Astrocyte (in vitro differentiated cells and primary cell): ENCODE results near the gene ANGPTL4. TPM values are rescaled to one million over a fixed set of nuclear protein-coding genes. Genes with fewer than 3 reads are reported as not detected.
A peak's percentile ranks its signal among the peaks of the same experiment; 100 is the strongest.

Source experiments
- DNase-seq: peaks from one replicate; pipeline ENCODE4 v3.0.0-alpha.2; 2010; ENCODE audit warnings: low read depth
- FAIRE-seq: peaks from 2 replicates; lab custom pipeline; 2011; peaks lifted over from hg19 to GRCh38; lab: Jason Lieb, UNC
- H2AFZ ChIP-seq: 2 replicates; pipeline ENCODE4 v1.6.0; 2012; ENCODE audit warnings: low read depth, low read length, inconsistent platforms
- H3K27ac ChIP-seq: 2 replicates; pipeline ENCODE4 v1.5.1; 2011; ENCODE audit warnings: low read depth, low read length, inconsistent platforms
- H3K27me3 ChIP-seq: 2 replicates; pipeline ENCODE4 v1.6.0; 2011; ENCODE audit warnings: low read length, inconsistent platforms; ENCODE audit not compliant: insufficient read depth
- H3K36me3 ChIP-seq: 2 replicates; pipeline ENCODE4 v1.5.1; 2011; ENCODE audit warnings: low read length, inconsistent platforms; ENCODE audit not compliant: insufficient read depth
- H3K4me1 ChIP-seq: 2 replicates; pipeline ENCODE4 v1.5.1; 2011; ENCODE audit warnings: low read length, inconsistent platforms; ENCODE audit not compliant: insufficient read depth
- H3K4me2 ChIP-seq: 2 replicates; pipeline ENCODE4 v1.6.0; 2012; ENCODE audit warnings: low read length, inconsistent platforms
- H3K4me3 ChIP-seq: 2 replicates; pipeline ENCODE4 v1.5.1; 2011; ENCODE audit warnings: low read depth, mild to moderate bottlenecking, low read length, inconsistent platforms; ENCODE audit not compliant: insufficient read depth
- H3K79me2 ChIP-seq: 2 replicates; pipeline ENCODE4 v1.6.0; 2012; ENCODE audit warnings: mild to moderate bottlenecking, low read length, inconsistent platforms; ENCODE audit not compliant: insufficient read depth
- H3K9ac ChIP-seq: 2 replicates; pipeline ENCODE4 v1.6.0; 2012; ENCODE audit warnings: mild to moderate bottlenecking, low read length, inconsistent platforms
- H3K9me3 ChIP-seq: 2 replicates; pipeline ENCODE4 v1.5.1; 2012; ENCODE audit warnings: low read depth, mild to moderate bottlenecking, low read length, inconsistent platforms; ENCODE audit not compliant: insufficient read depth
- H4K20me1 ChIP-seq: 2 replicates; pipeline ENCODE4 v1.6.0; 2012; ENCODE audit warnings: low read length, inconsistent platforms; ENCODE audit not compliant: insufficient read depth
- H3K27ac Mint-ChIP-seq: one replicate; pipeline ENCODE4 v1.8.0; 2021; ENCODE audit warnings: mild to moderate bottlenecking, mixed read lengths; ENCODE audit not compliant: unreplicated experiment
- H3K27me3 Mint-ChIP-seq: one replicate; pipeline ENCODE4 v1.8.0; 2021; ENCODE audit warnings: low read depth, mixed read lengths; ENCODE audit not compliant: unreplicated experiment
- H3K36me3 Mint-ChIP-seq: one replicate; pipeline ENCODE4 v1.8.0; 2021; ENCODE audit warnings: low read depth, mixed read lengths; ENCODE audit not compliant: unreplicated experiment
- H3K4me1 Mint-ChIP-seq: one replicate; pipeline ENCODE4 v1.8.0; 2021; ENCODE audit warnings: low read depth, mixed read lengths; ENCODE audit not compliant: unreplicated experiment
- H3K4me3 Mint-ChIP-seq: one replicate; pipeline ENCODE4 v1.8.0; 2021; ENCODE audit warnings: mild to moderate bottlenecking, moderate library complexity, mixed read lengths; ENCODE audit not compliant: unreplicated experiment
- H3K9me3 Mint-ChIP-seq: one replicate; pipeline ENCODE4 v1.8.0; 2021; ENCODE audit warnings: mild to moderate bottlenecking, mixed read lengths; ENCODE audit not compliant: unreplicated experiment
- CTCF ChIP-seq: IDR thresholded peaks from 2 replicates; pipeline ENCODE4 v1.5.1; 2011; ENCODE audit warnings: low read depth, mild to moderate bottlenecking, inconsistent platforms, low read length, moderate library complexity; ENCODE audit not compliant: insufficient read depth
- EZH2 ChIP-seq: IDR thresholded peaks from 2 replicates; pipeline ENCODE4 v1.6.1; 2012; ENCODE audit warnings: mild to moderate bottlenecking, low read length, inconsistent platforms; ENCODE audit not compliant: insufficient read depth
- microRNA-seq: library from miRNA; unstranded; fragments of <30 nt; microRNA quantifications from one replicate; pipeline ENCODE4 v1.2.0, GENCODE V29; 2020
- total RNA-seq: library from RNA; stranded (reverse); gene quantifications from 2 replicates; pipeline ENCODE4 v1.2.1, GENCODE V29; 2021

ANGPTL4 gene
- total RNA-seq, 1 donor from 2014 or later, result 115 TPM

DNA sequence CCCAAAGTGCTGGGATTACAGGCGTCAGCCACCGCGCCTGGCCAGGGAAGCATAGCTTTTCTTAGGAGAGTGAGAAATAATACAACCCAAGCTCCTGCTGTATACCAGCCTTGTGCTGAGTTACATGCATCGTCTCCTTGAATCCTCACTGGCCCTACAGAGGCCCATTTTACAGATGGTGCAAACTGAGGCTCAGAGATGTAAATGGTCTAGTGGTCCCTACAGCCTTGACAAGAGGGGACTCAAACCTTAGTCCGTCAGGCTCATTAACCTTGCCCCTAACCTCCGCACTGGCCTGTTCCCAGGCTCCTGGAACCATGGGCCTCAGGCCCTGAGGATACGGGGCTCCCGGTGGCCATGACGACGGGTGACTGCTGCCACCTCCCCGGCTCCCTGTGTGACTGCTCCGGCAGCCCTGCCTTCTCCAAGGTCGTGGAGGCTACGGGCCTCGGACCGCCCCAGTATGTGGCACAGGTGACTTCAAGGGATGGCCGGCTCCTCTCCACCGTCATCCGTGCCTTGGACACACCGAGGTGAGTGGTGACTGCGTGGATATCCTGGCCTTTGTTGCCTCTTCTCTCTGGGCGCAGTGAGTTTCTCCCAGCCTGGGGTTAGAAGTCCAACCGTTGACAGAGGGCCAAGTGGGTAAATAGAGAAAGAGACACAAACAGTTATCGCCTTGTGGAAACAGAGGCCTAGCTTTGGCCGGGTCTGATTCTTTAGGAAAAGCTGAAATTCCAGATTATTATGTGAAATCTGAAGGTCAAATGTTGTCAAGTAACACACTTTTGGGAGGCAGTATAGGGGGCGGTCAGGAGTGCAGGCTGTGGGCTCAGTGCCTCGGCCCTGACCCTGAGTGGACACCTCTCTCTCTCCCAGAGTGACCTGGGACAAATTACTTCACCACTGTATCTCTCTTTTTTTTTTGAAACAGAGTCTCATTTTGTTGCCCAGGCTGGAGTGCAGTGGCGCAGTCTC, 57.8 kb downstream of the ANGPTL4 start:
- Histone ChIP-seq H3K4me1 (peaks cover 12% of the 10 kb centered on the region), H3K27me3 (no peaks in the 10 kb centered on the region), H3K4me2 (no peak overlapping the region), H3K36me3 (no peaks in the 10 kb centered on the region), H3K9ac (no peak overlapping the region), H4K20me1 (no peaks in the 10 kb centered on the region), H3K9me3 (no peaks in the 10 kb centered on the region), H3K27ac (no peak overlapping the region), H3K79me2 (no peaks in the 10 kb centered on the region), H2AFZ (no peak overlapping the region), H3K4me3 (no peak overlapping the region)
- Mint-ChIP-seq H3K4me3 (no peak overlapping the region), H3K36me3 (peaks cover 4% of the 10 kb centered on the region), H3K9me3 (no peaks in the 10 kb centered on the region), H3K27ac (no peak overlapping the region), H3K4me1 (peaks cover 21% of the 10 kb centered on the region), H3K27me3 (no peaks in the 10 kb centered on the region)
- FAIRE-seq (no peak), DNase-seq (no peak)
- no peak for TF ChIP-seq CTCF
- TF ChIP-seq EZH2, result no peak

GRCh38 chr19:8423817-8424223, 59.9 kb downstream of the ANGPTL4 start:
- H3K9me3 Mint-ChIP-seq, result no peaks in the 10 kb centered on the region
- Histone ChIP-seq H3K4me1 (peaks cover 12% of the 10 kb centered on the region), H3K79me2 (no peaks in the 10 kb centered on the region), H3K9ac (peak overlapping the region; percentile 45), H3K36me3 (no peaks in the 10 kb centered on the region), H3K9me3 (no peaks in the 10 kb centered on the region), H3K27me3 (no peaks in the 10 kb centered on the region), H4K20me1 (no peaks in the 10 kb centered on the region), H2AFZ (peak overlapping the region; percentile 19), H3K4me2 (peak overlapping the region; percentile 62), H3K27ac (no peak overlapping the region), H3K4me3 (no peak overlapping the region)
- no peak overlapping the region for H3K4me3 Mint-ChIP-seq
- TF ChIP-seq CTCF (no peak), EZH2 (no peak)
- peaks cover 6% of the 10 kb centered on the region for H3K36me3 Mint-ChIP-seq
- H3K4me1 Mint-ChIP-seq, result peaks cover 16% of the 10 kb centered on the region
- FAIRE-seq, result peak; percentile 90
- no peaks in the 10 kb centered on the region for H3K27me3 Mint-ChIP-seq
- peak; percentile 95 for DNase-seq
- peak overlapping the region; percentile 87 for H3K27ac Mint-ChIP-seq

Small RNA genes within 50 kb of the gene (microRNA-seq; reads per million reads assigned to microRNA genes)
- gene MIR4999, result 5.5 reads per million, percentile 23 among the genes with 10 or more reads in this experiment

Other genes with a start within 250 kb of the ANGPTL4 start
- gene FBN3, start 214.6 kb upstream of the ANGPTL4 start, total RNA-seq, result 0.53 and 1.00 TPM in 2 replicates
- gene CERS4, start 154.8 kb upstream of the ANGPTL4 start, total RNA-seq, result 13.3 and 15.7 TPM in 2 replicates
- gene CD320, start 55.8 kb upstream of the ANGPTL4 start, total RNA-seq, result 35.6 and 42.2 TPM in 2 replicates
- 45.4 and 49.3 TPM in 2 replicates for gene NDUFA7, start 42.8 kb upstream of the ANGPTL4 start, total RNA-seq
- gene RPS28, start 42.7 kb upstream of the ANGPTL4 start, total RNA-seq, result 1,111 and 1,198 TPM in 2 replicates
- gene KANK3, start 20.9 kb upstream of the ANGPTL4 start, total RNA-seq, result 0.94 and 2.9 TPM in 2 replicates
- gene RAB11B, start 26.2 kb downstream of the ANGPTL4 start, total RNA-seq, result 85.2 and 89.1 TPM in 2 replicates
- gene MARCHF2, start 49.1 kb downstream of the ANGPTL4 start, total RNA-seq, result 29.0 and 30.9 TPM in 2 replicates
- 137 and 172 TPM in 2 replicates for gene HNRNPM, start 80.8 kb downstream of the ANGPTL4 start, total RNA-seq
- gene PRAM1, start 138.5 kb downstream of the ANGPTL4 start, total RNA-seq, result 0.25 and 0.36 TPM in 2 replicates
- gene ZNF414, start 150.0 kb downstream of the ANGPTL4 start, total RNA-seq, result 15.8 and 17.2 TPM in 2 replicates
- gene MYO1F, start 213.3 kb downstream of the ANGPTL4 start, total RNA-seq, result 0.12 and 0.23 TPM in 2 replicates
- gene ADAMTS10, start 246.6 kb downstream of the ANGPTL4 start, total RNA-seq, result 34.0 and 35.1 TPM in 2 replicates